HG03139 (cell line): ENCODE data around the gene PDE11A.

Experiments used
- ATAC-seq: cut with Tn5 transposase; IDR thresholded peaks from one replicate; pipeline ENCODE4 v1.9.1; 2021; ENCODE audit not compliant: unreplicated experiment

PDE11A gene

GRCh38 chr2:177604271-177605065 lies 468.1 kb downstream of the PDE11A start:
- no peak for ATAC-seq

GRCh38 chr2:177603768-177604167 lies 468.8 kb downstream of the PDE11A start:
- ATAC-seq, result no peak

GRCh38 chr2:177603181-177603580 lies 469.4 kb downstream of the PDE11A start:
- no peak for ATAC-seq

- no peak for ATAC-seq
These were observed 469.9 kb downstream of the PDE11A start for GRCh38 chr2:177602611-177603164.

- no peak for ATAC-seq
These were observed 471.7 kb downstream of the PDE11A start for GRCh38 chr2:177600917-177601316.

GRCh38 chr2:177599956-177600355 lies 472.6 kb downstream of the PDE11A start:
- no peak for ATAC-seq

GRCh38 chr2:177599139-177599688 lies 473.4 kb downstream of the PDE11A start:
- ATAC-seq, result no peak

- no peak for ATAC-seq
These were observed 474.0 kb downstream of the PDE11A start for GRCh38 chr2:177598326-177599138.

- no peak for ATAC-seq
These were observed 474.8 kb downstream of the PDE11A start for GRCh38 chr2:177597759-177598158.

GRCh38 chr2:177596866-177597265 lies 475.7 kb downstream of the PDE11A start:
- ATAC-seq, result no peak

GRCh38 chr2:177595126-177595845 lies 477.3 kb downstream of the PDE11A start:
- no peak for ATAC-seq

- ATAC-seq, result no peak
These were observed 479.2 kb downstream of the PDE11A start for GRCh38 chr2:177593402-177593801.

GRCh38 chr2:177592945-177593344 lies 479.6 kb downstream of the PDE11A start:
- ATAC-seq, result no peak

GRCh38 chr2:177592397-177592796 lies 480.2 kb downstream of the PDE11A start:
- no peak for ATAC-seq

GRCh38 chr2:177589186-177589585 lies 483.4 kb downstream of the PDE11A start:
- ATAC-seq, result no peak

- ATAC-seq, result no peak
These were observed 483.9 kb downstream of the PDE11A start for GRCh38 chr2:177588671-177589070.

GRCh38 chr2:177587371-177587770 lies 485.2 kb downstream of the PDE11A start:
- ATAC-seq, result no peak

GRCh38 chr2:177586154-177586553 lies 486.4 kb downstream of the PDE11A start:
- ATAC-seq, result no peak

GRCh38 chr2:177585234-177585863 lies 487.2 kb downstream of the PDE11A start:
- no peak for ATAC-seq

- no peak for ATAC-seq
These were observed 488.4 kb downstream of the PDE11A start for GRCh38 chr2:177584030-177584692.
